Mucosa of descending colon (tissue), 3 donors: Measurements from ENCODE around the gene EIF4E1B. TPM values are rescaled to one million over a fixed set of nuclear protein-coding genes. Genes with fewer than 3 reads are reported as not detected.
A peak's percentile ranks its signal among the peaks of the same experiment; 100 is the strongest.

Source experiments
- ATAC-seq: fragments of 200-7000 bp; cut with Tn5 transposase; one replicate; pipeline ENCODE4 v1.9.1; 2020; ENCODE audit warnings: mild to moderate bottlenecking, moderate library complexity
- DNase-seq, 3 donors: peaks; one replicate each; pipeline ENCODE4 v3.0.0-alpha.2; 2020
- H3K36me3 ChIP-seq: fragments of 200-600 bp; one replicate; pipeline ENCODE4 v1.8.0; 2021; ENCODE audit warnings: low read depth, mild to moderate bottlenecking
- H3K4me1 ChIP-seq: fragments of 200-600 bp; one replicate; pipeline ENCODE4 v1.8.0; 2021; ENCODE audit warnings: low read depth, mild to moderate bottlenecking
- H3K4me3 ChIP-seq: fragments of 200-600 bp; one replicate; pipeline ENCODE4 v1.8.0; 2021; ENCODE audit warnings: mild to moderate bottlenecking
- H3K9me3 ChIP-seq: fragments of 200-600 bp; one replicate; pipeline ENCODE4 v1.8.0; 2021; ENCODE audit warnings: mild to moderate bottlenecking
- intact Hi-C, 2 donors: fragments of 100-400 bp; cut with DNase I in 1 of 2; cut with micrococcal nuclease in 1 of 2; formaldehyde crosslinking; loops; one replicate each; pipeline versions ENCODE4 v1.11.0 to v1.11.1; 2022; cut with DNase I, micrococcal nuclease
- total RNA-seq, 3 donors: library from RNA; stranded (reverse); fragmentation: NEBNext Ultra II Directional in 2 of 3; extraction: Animal tissue kit (Norgen Biotek cat#: 25700) in 2 of 3; gene quantifications; one replicate each; pipeline versions ENCODE4 v1.2.1 to v1.2.4, GENCODE V29; 2021 to 2023
- TF ChIP-seq, protein P1 (sequence below): fragments of 200-600 bp; IDR thresholded peaks from one replicate; pipeline ENCODE4 v1.8.0; 2022; ENCODE audit warnings: antibody characterized with exemption, mild to moderate bottlenecking
- donor health status: DM: no; HTN: no; CAD: no; lungs with moderate emphysema.
- donor health status: DM: no; HTN: no; CAD: no.
- donor health status: DM: no; HTN: yes; CAD: no.

The EIF4E1B gene
- total RNA-seq, 3 donors from 2014 or later, result not detected

DNA sequence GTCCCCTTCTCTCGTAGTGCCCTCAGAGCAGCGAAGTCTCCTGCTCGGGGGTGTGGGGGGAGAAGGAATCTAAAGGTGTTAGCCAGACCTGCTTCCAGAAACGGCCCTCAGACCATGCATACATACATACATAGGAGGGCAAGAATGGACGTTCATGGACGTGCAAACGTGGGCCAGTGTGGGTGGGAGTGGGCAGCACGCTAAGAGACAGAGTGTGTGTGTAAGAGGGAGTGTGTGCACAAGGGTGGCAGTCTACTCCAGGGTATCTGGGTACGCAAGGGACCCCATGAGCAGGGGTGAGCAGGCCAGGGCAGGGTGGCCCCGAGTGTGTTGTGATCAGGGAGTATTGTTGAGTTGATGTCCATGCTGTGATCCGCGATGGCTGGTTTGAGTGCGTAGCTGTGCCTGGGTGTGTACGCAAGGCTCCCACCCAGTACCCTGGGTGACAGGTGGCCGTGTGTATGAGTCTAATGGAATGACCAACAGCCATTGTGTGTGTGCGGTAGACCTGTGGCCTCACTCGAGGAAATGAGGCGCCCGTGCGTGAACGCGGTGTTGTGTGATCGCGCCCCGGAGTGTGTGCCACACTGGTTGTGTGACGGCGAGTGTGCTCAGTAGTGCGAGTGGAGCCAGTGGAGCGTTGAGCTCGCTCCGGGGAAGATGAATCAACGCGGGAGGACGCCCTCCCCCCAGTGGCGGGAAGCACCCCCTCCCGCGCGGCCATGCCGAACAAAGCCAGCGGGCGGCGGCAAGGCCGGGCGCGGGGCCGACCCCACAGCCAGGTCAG is 21.3 kb upstream of the EIF4E1B start:
- DNase-seq (peak in 2 of 3 donors; percentile 15 to 38), ATAC-seq (no peak)
- H3K36me3 ChIP-seq, result no peaks in the 10 kb centered on the region
- peak overlapping the region; percentile 32 for H3K4me3 ChIP-seq
- TF ChIP-seq, protein P1, sequence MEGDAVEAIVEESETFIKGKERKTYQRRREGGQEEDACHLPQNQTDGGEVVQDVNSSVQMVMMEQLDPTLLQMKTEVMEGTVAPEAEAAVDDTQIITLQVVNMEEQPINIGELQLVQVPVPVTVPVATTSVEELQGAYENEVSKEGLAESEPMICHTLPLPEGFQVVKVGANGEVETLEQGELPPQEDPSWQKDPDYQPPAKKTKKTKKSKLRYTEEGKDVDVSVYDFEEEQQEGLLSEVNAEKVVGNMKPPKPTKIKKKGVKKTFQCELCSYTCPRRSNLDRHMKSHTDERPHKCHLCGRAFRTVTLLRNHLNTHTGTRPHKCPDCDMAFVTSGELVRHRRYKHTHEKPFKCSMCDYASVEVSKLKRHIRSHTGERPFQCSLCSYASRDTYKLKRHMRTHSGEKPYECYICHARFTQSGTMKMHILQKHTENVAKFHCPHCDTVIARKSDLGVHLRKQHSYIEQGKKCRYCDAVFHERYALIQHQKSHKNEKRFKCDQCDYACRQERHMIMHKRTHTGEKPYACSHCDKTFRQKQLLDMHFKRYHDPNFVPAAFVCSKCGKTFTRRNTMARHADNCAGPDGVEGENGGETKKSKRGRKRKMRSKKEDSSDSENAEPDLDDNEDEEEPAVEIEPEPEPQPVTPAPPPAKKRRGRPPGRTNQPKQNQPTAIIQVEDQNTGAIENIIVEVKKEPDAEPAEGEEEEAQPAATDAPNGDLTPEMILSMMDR, result no peak
- intact Hi-C loops, result no loop called here
- no peaks in the 10 kb centered on the region for H3K9me3 ChIP-seq
- peaks cover 4% of the 10 kb centered on the region for H3K4me1 ChIP-seq

DNA sequence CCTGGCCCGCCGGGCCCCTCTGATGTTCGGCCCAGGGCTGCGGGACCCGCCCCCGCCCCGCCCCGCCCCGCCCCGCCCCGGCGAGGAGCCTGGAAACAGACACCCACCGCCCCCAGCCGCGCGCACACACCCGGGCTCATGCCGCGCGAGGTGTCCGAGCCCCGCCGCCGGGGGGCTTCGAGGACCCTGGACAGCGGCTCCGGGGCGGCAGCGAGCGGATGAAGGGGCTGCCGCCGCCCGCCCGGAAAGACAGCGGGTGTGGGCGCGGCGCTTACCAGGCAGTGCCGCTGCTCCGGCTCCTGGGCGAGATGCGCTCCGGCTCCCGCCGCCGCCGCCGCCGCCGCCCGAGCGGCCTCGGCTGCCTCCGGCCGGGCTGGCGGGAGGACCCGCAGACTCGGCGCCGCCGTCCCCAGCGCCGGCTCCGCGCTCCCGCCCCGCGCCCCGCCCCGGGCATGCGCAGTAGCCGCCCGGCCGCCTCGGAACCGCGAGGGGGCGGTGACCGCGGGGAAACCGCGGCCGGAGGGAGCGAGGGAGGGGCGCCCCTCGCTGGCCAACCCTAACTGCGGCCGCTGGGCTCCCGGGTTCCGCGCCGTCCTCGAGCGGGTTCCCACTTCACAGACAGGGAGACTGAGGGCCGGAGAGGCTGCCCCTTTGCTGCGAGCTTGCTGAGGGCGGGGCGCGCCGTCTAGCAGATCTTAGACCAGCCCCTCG is 20.6 kb upstream of the EIF4E1B start, which contains the start of gene GPRIN1:
Gene GPRIN1 (minus strand): TSS at position 433 of the 711 bp plus-strand sequence. CDS start 10,322 bp downstream, outside the sequence.
- intact Hi-C loops, result no loop called here
- ATAC-seq, result peak; percentile 87
- TF ChIP-seq, protein P1, result no peak

DNA sequence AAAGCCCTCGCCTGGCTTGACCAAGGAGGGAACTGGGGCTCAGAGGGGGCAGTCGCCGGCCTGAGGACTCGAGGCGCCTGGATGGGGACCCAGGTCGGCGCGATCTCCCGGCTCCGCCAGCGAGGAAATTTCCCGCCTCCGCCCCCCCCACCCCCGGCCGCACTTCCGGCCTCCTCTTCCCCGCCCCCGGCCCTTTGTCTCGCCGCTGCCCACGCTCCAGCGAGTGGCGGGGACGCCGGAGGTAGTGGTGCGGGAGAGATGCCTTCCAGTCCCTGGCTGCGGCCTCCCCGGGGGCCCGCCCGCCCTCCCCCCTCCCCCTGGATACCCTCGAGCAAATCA is 20.1 kb upstream of the EIF4E1B start:
- peaks cover 4% of the 10 kb centered on the region for H3K4me1 ChIP-seq
- H3K36me3 ChIP-seq, result no peaks in the 10 kb centered on the region
- intact Hi-C loops, result no loop called here
- peak overlapping the region; percentile 32 for H3K4me3 ChIP-seq
- ATAC-seq (peak; percentile 15), DNase-seq (no peak)
- TF ChIP-seq, protein P1, result no peak
- no peaks in the 10 kb centered on the region for H3K9me3 ChIP-seq

More for the DNA sequence above, 20.6 kb upstream of the EIF4E1B start, which contains the start of gene GPRIN1:
- Histone ChIP-seq H3K4me1 (peaks cover 4% of the 10 kb centered on the region), H3K4me3 (peak within 1 kb of the TSS; percentile 32), H3K9me3 (no peaks in the 10 kb centered on the region), H3K36me3 (no peaks in the 10 kb centered on the region)
- DNase-seq, result peak in 2 of 3 donors; percentile 49 to 80

DNA sequence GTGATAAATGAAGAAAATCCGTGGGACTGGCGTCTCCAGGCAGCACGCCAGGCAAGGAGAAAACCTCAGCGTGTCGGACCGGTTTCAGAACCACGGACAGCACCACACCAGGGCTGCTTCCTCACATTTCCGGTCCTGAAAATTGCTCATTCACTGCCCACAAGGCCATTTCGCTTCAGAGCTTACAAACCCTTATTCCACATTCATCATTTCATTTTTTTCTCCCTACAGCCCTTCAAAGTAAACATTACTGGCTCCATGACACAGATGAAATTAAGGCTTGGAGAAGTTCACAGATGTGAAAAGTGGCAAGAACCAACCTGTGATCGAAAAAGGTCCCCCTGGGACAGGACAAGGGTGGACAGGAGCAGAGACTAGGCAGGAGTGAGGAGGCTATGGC is 19.0 kb upstream of the EIF4E1B start:
- intact Hi-C loops, result no loop called here
- ATAC-seq, result peak; percentile 37
- TF ChIP-seq, protein P1, result no peak
- Histone ChIP-seq H3K9me3 (no peaks in the 10 kb centered on the region), H3K36me3 (no peaks in the 10 kb centered on the region), H3K4me1 (peaks cover 4% of the 10 kb centered on the region), H3K4me3 (no peak overlapping the region)
- DNase-seq, result peak in 2 of 3 donors; percentile 78 to 86

DNA sequence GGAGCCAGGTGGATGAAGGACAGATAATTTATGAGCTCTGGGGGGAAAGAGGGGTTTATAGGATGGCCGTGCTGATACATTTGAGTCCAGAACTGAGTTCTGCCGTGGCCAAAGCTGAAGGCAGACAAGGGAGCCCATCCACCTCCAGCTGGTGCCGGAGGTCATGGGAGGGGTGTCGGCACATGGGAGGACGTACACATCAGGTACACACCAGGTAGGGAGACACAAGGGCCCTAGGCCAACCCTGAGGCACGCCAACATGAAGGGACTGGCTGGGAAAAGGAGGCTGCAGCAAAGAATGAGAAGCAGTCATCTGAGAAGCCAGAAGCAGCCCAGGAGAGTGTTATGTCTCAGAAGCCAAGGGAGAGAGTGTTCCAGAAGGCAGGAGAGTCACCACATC is 18.5 kb upstream of the EIF4E1B start:
- intact Hi-C loops, result no loop called here
- TF ChIP-seq, protein P1, result no peak
- Histone ChIP-seq H3K9me3 (no peaks in the 10 kb centered on the region), H3K36me3 (no peaks in the 10 kb centered on the region), H3K4me1 (peaks cover 4% of the 10 kb centered on the region), H3K4me3 (no peak overlapping the region)
- no peak for ATAC-seq
- no peak for DNase-seq
